ENCODE results near the gene ERN2.

ERN2 gene

DNA sequence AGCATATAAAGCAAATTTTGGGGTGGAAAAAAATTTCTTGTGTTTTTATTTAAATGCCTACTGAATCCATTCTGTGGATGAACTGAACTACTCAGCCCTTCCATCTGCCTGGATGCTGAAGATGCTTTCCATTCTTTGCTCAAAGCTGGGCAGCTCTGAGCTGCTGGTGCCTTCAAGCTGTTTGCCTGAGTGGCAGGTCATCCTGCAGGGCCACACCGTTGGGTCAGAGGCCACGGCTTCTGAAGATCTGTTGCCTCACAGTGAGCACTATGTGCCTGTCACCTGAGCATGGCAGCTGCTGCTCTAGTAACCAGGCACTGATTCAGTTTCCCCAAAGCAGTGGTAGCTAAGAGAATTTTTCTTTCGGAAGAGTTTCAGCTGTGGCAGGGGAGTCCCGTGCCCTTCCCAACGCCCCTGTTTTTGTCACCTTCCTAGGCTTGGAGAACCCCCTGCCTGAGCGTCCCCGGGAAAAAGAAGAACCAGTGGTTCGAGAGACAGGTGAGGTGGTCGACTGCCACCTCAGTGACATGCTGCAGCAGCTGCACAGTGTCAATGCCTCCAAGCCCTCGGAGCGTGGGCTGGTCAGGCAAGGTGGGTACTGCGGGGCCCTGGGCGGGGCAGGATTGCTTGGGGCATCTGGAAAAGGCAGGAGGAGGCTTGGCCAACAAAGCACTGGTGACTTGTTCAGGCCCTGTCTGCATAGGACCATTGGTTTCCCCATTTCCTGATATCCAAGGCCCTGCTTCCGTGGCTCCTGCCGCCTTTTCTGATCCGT, 25.8 kb downstream of the ERN2 start:
- Histone ChIP-seq H3K4me3 (ENCODE audit: low read length in 2 of 2) (no peak overlapping the region), H3K9me3 (ENCODE audit: control insufficient read depth in 2 of 2, low read length in 2 of 2) (no peaks in the 10 kb centered on the region), H3K4me1 (ENCODE audit: control insufficient read depth, insufficient read depth, low read length) (no peaks in the 10 kb centered on the region), H3K27ac (ENCODE audit: low read length) (no peak overlapping the region), H3K9ac (ENCODE audit: low read length in 2 of 2) (no peak overlapping the region), H3K27me3 (ENCODE audit: control insufficient read depth in 1 of 2, insufficient read depth in 2 of 2, low read length in 2 of 2) (no peaks in the 10 kb centered on the region), H3K36me3 (ENCODE audit: control insufficient read depth in 2 of 2, insufficient read depth in 2 of 2, low read length in 2 of 2) (peaks cover 22 to 33% of the 10 kb centered on the region in 2 donors)

DNA sequence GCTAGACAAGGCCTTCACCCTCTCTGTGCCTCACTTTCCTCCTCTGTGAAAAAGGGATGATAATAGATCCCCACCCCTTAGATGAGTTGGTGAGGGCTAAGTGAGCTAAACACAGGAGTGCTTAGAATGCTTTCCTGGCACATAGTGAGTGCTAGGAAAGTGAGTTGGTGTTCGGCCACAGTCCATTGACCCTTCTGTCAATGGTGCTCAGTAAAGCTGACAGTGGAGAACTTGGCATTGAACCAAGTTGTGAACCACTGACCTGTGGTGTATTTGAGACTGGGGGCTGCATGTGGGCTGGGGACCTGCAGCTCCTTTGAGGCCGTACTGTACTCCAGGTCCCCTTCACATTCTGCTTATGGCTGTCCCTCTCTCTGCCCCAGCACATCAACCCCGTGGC, 29.5 kb downstream of the ERN2 start:
- no peak overlapping the region for H3K4me3 ChIP-seq (ENCODE audit: low read length in 2 of 2)
- no peaks in the 10 kb centered on the region for H3K9me3 ChIP-seq (ENCODE audit: control insufficient read depth in 2 of 2, low read length in 2 of 2)
- no peaks in the 10 kb centered on the region for H3K27me3 ChIP-seq (ENCODE audit: control insufficient read depth in 1 of 2, insufficient read depth in 2 of 2, low read length in 2 of 2)
- no peak overlapping the region for H3K27ac ChIP-seq (ENCODE audit: low read length)
- peaks cover 10 to 23% of the 10 kb centered on the region in 2 donors for H3K36me3 ChIP-seq (ENCODE audit: control insufficient read depth in 2 of 2, insufficient read depth in 2 of 2, low read length in 2 of 2)
- H3K9ac ChIP-seq (ENCODE audit: low read length in 2 of 2) = no peak overlapping the region
- peaks cover 8% of the 10 kb centered on the region for H3K4me1 ChIP-seq (ENCODE audit: control insufficient read depth, insufficient read depth, low read length)

GRCh38 chr16:23682181-23682580, 30.8 kb downstream of the ERN2 start:
- Histone ChIP-seq H3K9me3 (ENCODE audit: control insufficient read depth in 2 of 2, low read length in 2 of 2) (no peaks in the 10 kb centered on the region), H3K27ac (ENCODE audit: low read length) (no peak overlapping the region), H3K4me3 (ENCODE audit: low read length in 2 of 2) (no peak overlapping the region), H3K36me3 (ENCODE audit: control insufficient read depth in 2 of 2, insufficient read depth in 2 of 2, low read length in 2 of 2) (peaks cover 7 to 11% of the 10 kb centered on the region in 2 donors), H3K27me3 (ENCODE audit: control insufficient read depth in 1 of 2, insufficient read depth in 2 of 2, low read length in 2 of 2) (no peaks in the 10 kb centered on the region), H3K4me1 (ENCODE audit: control insufficient read depth, insufficient read depth, low read length) (peaks cover 13% of the 10 kb centered on the region), H3K9ac (ENCODE audit: low read length in 2 of 2) (no peak overlapping the region)

- Histone ChIP-seq H3K27ac (ENCODE audit: low read length) (no peak overlapping the region), H3K9ac (ENCODE audit: low read length in 2 of 2) (no peak overlapping the region), H3K36me3 (ENCODE audit: control insufficient read depth in 2 of 2, insufficient read depth in 2 of 2, low read length in 2 of 2) (peaks cover 7 to 9% of the 10 kb centered on the region in 2 donors), H3K4me3 (ENCODE audit: low read length in 2 of 2) (no peak overlapping the region), H3K9me3 (ENCODE audit: control insufficient read depth in 2 of 2, low read length in 2 of 2) (no peaks in the 10 kb centered on the region), H3K4me1 (ENCODE audit: control insufficient read depth, insufficient read depth, low read length) (peaks cover 13% of the 10 kb centered on the region), H3K27me3 (ENCODE audit: control insufficient read depth in 1 of 2, insufficient read depth in 2 of 2, low read length in 2 of 2) (no peaks in the 10 kb centered on the region)
These were observed 33.1 kb downstream of the ERN2 start for GRCh38 chr16:23679986-23680336.

- Histone ChIP-seq H3K27ac (ENCODE audit: low read length) (no peak overlapping the region), H3K4me1 (ENCODE audit: control insufficient read depth, insufficient read depth, low read length) (peaks cover 13% of the 10 kb centered on the region), H3K9ac (ENCODE audit: low read length in 2 of 2) (no peak overlapping the region), H3K9me3 (ENCODE audit: control insufficient read depth in 2 of 2, low read length in 2 of 2) (no peaks in the 10 kb centered on the region), H3K4me3 (ENCODE audit: low read length in 2 of 2) (peak overlapping the region; percentile 70 to 73), H3K27me3 (ENCODE audit: control insufficient read depth in 1 of 2, insufficient read depth in 2 of 2, low read length in 2 of 2) (no peaks in the 10 kb centered on the region), H3K36me3 (ENCODE audit: control insufficient read depth in 2 of 2, insufficient read depth in 2 of 2, low read length in 2 of 2) (peaks cover 7 to 9% of the 10 kb centered on the region in 2 donors)
These were observed 33.6 kb downstream of the ERN2 start for GRCh38 chr16:23679274-23679985.

DNA sequence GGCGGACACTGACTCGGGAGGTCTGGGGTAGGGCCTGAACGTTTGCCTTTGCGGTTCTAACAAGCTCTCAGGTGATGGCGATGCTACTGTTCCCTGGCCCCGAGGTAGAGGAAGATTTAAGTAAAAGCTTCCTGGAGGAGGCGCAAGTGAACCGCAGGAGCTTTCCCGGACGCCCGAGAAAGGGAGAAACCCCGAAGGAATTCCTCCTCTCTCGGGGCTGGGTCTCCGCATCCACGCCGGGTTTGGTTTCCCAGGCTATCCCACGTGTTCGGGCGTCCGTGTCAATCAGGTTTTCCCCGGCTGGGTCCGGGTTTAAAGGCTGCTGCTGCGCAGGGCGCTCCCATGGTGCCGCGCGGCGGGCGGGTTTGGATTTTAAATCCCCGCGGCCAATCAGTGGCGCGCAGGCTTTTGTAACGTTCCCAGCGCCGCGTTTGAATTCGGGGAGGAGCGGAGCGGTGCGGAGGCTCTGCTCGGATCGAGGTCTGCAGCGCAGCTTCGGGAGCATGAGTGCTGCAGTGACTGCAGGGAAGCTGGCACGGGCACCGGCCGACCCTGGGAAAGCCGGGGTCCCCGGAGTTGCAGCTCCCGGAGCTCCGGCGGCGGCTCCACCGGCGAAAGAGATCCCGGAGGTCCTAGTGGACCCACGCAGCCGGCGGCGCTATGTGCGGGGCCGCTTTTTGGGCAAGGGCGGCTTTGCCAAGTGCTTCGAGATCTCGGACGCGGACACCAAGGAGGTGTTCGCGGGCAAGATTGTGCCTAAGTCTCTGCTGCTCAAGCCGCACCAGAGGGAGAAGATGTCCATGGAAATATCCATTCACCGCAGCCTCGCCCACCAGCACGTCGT, 34.4 kb downstream of the ERN2 start, which contains the start of gene PLK1:
PLK1 (plus strand) TSS at position 460 of the 844 bp plus-strand sequence; CDS start at position 504, 44 bp downstream.
- peaks cover 13% of the 10 kb centered on the region for H3K4me1 ChIP-seq (ENCODE audit: control insufficient read depth, insufficient read depth, low read length)
- peak within 1 kb of the TSS; percentile 39 to 55 for H3K9ac ChIP-seq (ENCODE audit: low read length in 2 of 2)
- peaks cover 10 to 14% of the 10 kb centered on the region in 2 donors for H3K36me3 ChIP-seq (ENCODE audit: control insufficient read depth in 2 of 2, insufficient read depth in 2 of 2, low read length in 2 of 2)
- no peaks in the 10 kb centered on the region for H3K27me3 ChIP-seq (ENCODE audit: control insufficient read depth in 1 of 2, insufficient read depth in 2 of 2, low read length in 2 of 2)
- no peak within 1 kb of the TSS for H3K27ac ChIP-seq (ENCODE audit: low read length)
- no peaks in the 10 kb centered on the region for H3K9me3 ChIP-seq (ENCODE audit: control insufficient read depth in 2 of 2, low read length in 2 of 2)
- H3K4me3 ChIP-seq (ENCODE audit: low read length in 2 of 2) = peak within 1 kb of the TSS; percentile 70 to 73

DNA sequence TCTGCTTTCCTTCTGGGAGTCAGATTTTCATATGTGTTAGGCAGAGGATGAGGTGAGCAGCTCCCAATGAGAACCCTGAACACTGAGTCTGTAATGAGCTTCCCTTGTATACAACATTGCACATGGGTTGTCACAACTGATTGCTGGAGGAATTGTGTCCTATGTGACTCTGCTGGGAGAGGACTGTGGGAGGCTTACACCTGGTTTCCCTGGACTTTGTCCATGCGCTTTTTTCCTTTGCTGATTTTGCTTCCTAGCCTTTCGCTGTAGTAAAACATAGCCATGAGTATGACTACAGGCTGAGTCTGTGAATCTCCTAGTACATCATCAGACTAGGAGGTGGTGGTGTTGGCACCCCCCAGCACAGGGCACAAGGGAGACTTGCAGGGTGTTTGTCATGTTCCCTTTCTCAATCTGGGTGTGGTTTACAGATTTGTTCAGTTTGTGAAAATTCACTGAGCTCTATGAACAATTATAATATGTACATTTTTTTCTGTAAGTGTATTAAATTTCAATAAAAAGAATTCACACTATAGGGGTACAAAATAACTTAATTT, 36.0 kb downstream of the ERN2 start:
- H3K4me3 ChIP-seq (ENCODE audit: low read length in 2 of 2) = no peak overlapping the region
- no peak overlapping the region for H3K9ac ChIP-seq (ENCODE audit: low read length in 2 of 2)
- H3K27ac ChIP-seq (ENCODE audit: low read length) = no peak overlapping the region
- peaks cover 13% of the 10 kb centered on the region for H3K4me1 ChIP-seq (ENCODE audit: control insufficient read depth, insufficient read depth, low read length)
- H3K36me3 ChIP-seq (ENCODE audit: control insufficient read depth in 2 of 2, insufficient read depth in 2 of 2, low read length in 2 of 2) = peaks cover 5 to 18% of the 10 kb centered on the region in 2 donors
- H3K27me3 ChIP-seq (ENCODE audit: control insufficient read depth in 1 of 2, insufficient read depth in 2 of 2, low read length in 2 of 2) = no peaks in the 10 kb centered on the region
- H3K9me3 ChIP-seq (ENCODE audit: control insufficient read depth in 2 of 2, low read length in 2 of 2) = no peaks in the 10 kb centered on the region

DNA sequence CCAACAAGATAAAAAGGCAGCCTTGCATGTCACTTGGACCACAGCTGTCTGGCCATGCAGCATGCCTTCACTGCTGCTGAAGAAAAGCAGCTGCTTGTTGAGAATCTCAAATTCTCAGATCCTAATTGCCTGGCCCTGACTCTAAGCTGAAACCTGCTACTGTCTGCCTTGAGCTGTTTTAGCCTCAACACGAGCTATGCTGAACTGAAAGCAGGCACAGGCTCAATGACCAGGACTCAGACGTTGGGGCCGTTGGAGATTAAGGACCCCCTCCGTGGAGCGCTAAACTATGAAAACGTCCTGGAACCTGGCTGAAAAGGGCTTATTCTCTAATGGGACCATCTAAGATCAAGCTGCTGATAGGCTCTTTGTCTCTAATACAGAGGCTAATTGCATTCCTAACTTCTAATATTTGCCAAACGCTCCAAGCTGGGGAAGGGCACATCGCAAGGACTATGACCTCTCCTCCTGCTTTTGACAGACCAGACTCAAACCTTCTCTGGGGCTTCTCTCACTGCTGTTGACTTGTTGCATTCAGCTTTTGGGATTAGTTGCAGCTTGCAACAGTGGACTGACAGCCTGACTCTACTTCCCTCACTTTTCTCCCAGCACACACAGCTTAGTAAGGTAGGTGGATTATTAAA, 38.9 kb downstream of the ERN2 start:
- peaks cover 10 to 30% of the 10 kb centered on the region in 2 donors for H3K36me3 ChIP-seq (ENCODE audit: control insufficient read depth in 2 of 2, insufficient read depth in 2 of 2, low read length in 2 of 2)
- no peaks in the 10 kb centered on the region for H3K9me3 ChIP-seq (ENCODE audit: control insufficient read depth in 2 of 2, low read length in 2 of 2)
- no peak overlapping the region for H3K4me3 ChIP-seq (ENCODE audit: low read length in 2 of 2)
- H3K4me1 ChIP-seq (ENCODE audit: control insufficient read depth, insufficient read depth, low read length) = peaks cover 8% of the 10 kb centered on the region
- no peak overlapping the region for H3K9ac ChIP-seq (ENCODE audit: low read length in 2 of 2)
- no peak overlapping the region for H3K27ac ChIP-seq (ENCODE audit: low read length)
- H3K27me3 ChIP-seq (ENCODE audit: control insufficient read depth in 1 of 2, insufficient read depth in 2 of 2, low read length in 2 of 2) = no peaks in the 10 kb centered on the region

DNA sequence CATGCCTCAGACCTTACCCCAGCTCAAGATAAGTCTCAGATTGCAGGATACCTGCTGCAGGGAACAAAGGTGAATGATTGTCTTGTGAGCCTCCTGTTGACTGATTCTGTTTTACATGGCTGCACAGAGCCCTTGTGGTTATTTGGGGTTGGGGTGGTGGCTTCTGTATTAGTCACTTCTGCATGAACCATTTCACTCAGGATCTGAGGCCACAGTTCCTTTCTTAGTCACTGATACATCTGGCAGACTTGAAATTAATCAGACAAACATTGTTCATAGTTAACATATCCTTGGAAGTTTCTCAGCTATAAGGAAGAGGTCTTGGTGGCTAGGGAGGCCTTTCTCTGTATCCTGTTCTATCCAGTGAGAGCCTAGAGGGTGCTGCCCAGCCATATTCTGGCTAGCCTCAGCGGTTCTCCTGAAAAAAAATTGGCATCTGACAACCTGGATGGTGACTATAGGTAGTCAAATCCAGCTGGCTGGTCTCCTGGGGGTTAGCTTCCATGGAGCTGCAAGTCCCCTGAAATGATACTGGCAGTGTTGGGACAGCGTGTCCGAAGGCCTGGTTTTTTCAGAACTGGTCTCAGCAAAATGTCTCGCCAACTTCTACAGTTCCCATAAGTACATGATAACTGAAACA, 42.8 kb downstream of the ERN2 start:
- no peak overlapping the region for H3K27ac ChIP-seq (ENCODE audit: low read length)

More for the DNA sequence above, 42.8 kb downstream of the ERN2 start:
- peaks cover 38 to 67% of the 10 kb centered on the region in 2 donors for H3K36me3 ChIP-seq (ENCODE audit: control insufficient read depth in 2 of 2, insufficient read depth in 2 of 2, low read length in 2 of 2)
- no peaks in the 10 kb centered on the region for H3K27me3 ChIP-seq (ENCODE audit: control insufficient read depth in 1 of 2, insufficient read depth in 2 of 2, low read length in 2 of 2)
- no peaks in the 10 kb centered on the region for H3K4me1 ChIP-seq (ENCODE audit: control insufficient read depth, insufficient read depth, low read length)
- no peak overlapping the region for H3K9ac ChIP-seq (ENCODE audit: low read length in 2 of 2)
- H3K9me3 ChIP-seq (ENCODE audit: control insufficient read depth in 2 of 2, low read length in 2 of 2) = no peaks in the 10 kb centered on the region
- H3K4me3 ChIP-seq (ENCODE audit: low read length in 2 of 2) = no peak overlapping the region
